SK-N-SH (cell line): ENCODE measurements around the gene CTTN. TPM values are rescaled to one million over a fixed set of nuclear protein-coding genes. Genes with fewer than 3 reads are reported as not detected.

Experiments used
- CTCF ChIA-PET: fragments of 300-600, 350-600 bp; formaldehyde crosslinking; extraction: SDS; loops from one replicate; lab custom pipeline; 2021; lab: Yijun Ruan, JAX
- POLR2A ChIA-PET: fragments of 350-600 bp; sonication (Branson Sonifier 250); formaldehyde crosslinking; extraction: SDS; loops from one replicate; lab custom pipeline; 2020; ENCODE audit warnings: antibody characterized with exemption, inconsistent platforms; lab: Yijun Ruan, JAX
- DNase-seq: peaks from one replicate; pipeline ENCODE4 v3.0.0; 2012
- H2AFZ ChIP-seq: fragments of 200-600 bp; sonication (generic); 2 replicates; pipeline ENCODE4 v1.8.1; 2016; ENCODE audit warnings: antibody characterized with exemption, mild to moderate bottlenecking, low read depth
- H3F3A ChIP-seq: fragments of 200-600 bp; sonication (generic); replicated peaks from 2 replicates; pipeline ENCODE3; 2016; ENCODE audit warnings: antibody characterized with exemption, mild to moderate bottlenecking; ENCODE audit not compliant: insufficient read depth
- H3K27ac ChIP-seq, 2 experiments: fragments of 200-500 bp in 1 of 2; fragments of 200-600 bp in 1 of 2; sonication (Bioruptor generic) in 1 of 2; sonication (generic), shearing (Covaris generic) in 1 of 2; 2 replicates each; pipeline versions ENCODE4 v1.5.1 to v1.6.1; 2014 to 2016; ENCODE audit warnings: low read depth in 2 of 2, inconsistent platforms in 1 of 2, low read length in 1 of 2, mild to moderate bottlenecking in 1 of 2, mixed read lengths in 1 of 2
- H3K27me3 ChIP-seq: fragments of 200-600 bp; sonication (generic), shearing (Covaris generic); 2 replicates; pipeline ENCODE4 v1.6.1; 2016; ENCODE audit warnings: mixed run types; ENCODE audit not compliant: insufficient read depth
- H3K36me3 ChIP-seq, 2 experiments: fragments of 200-500 bp in 1 of 2; fragments of 200-600 bp in 1 of 2; sonication (Bioruptor generic) in 1 of 2; sonication (generic) in 1 of 2; replicated peaks in 1 of 2; 2 replicates each; pipeline versions ENCODE3 to v1.5.1; 2014 to 2016; ENCODE audit warnings: low read length in 1 of 2, mild to moderate bottlenecking in 1 of 2; ENCODE audit not compliant: insufficient read depth in 2 of 2, control insufficient read depth in 1 of 2
- H3K4me1 ChIP-seq, 2 experiments: fragments of 200-500 bp in 1 of 2; fragments of 200-600 bp in 1 of 2; sonication (Bioruptor generic) in 1 of 2; sonication (generic), shearing (Covaris generic) in 1 of 2; 2 replicates each; pipeline versions ENCODE4 v1.5.1 to v1.6.1; 2014 to 2016; ENCODE audit warnings: low read depth in 1 of 2, low read length in 1 of 2, mixed run types in 1 of 2; ENCODE audit not compliant: insufficient read depth in 2 of 2, control insufficient read depth in 1 of 2
- H3K4me2 ChIP-seq: fragments of 200-600 bp; sonication (generic), shearing (Covaris generic); 2 replicates; pipeline ENCODE4 v1.6.1; 2017; ENCODE audit warnings: mixed run types
- H3K4me3 ChIP-seq, 2 experiments: fragments of 200-500 bp in 1 of 2; fragments of 200-600 bp in 1 of 2; sonication (Bioruptor generic) in 1 of 2; sonication (generic), shearing (Covaris generic) in 1 of 2; 2 replicates each; pipeline versions ENCODE4 v1.5.1 to v1.8.1; 2014 to 2016; ENCODE audit warnings: low read depth in 2 of 2, inconsistent platforms in 1 of 2, low read length in 1 of 2, mild to moderate bottlenecking in 1 of 2, mixed read lengths in 1 of 2, moderate library complexity in 1 of 2
- H3K79me2 ChIP-seq: fragments of 200-600 bp; sonication (generic); 2 replicates; pipeline ENCODE4 v1.8.1; 2017; ENCODE audit warnings: mild to moderate bottlenecking; ENCODE audit not compliant: insufficient read depth
- H3K9ac ChIP-seq: fragments of 200-600 bp; sonication (generic); 2 replicates; pipeline ENCODE4 v1.6.1; 2017; ENCODE audit warnings: mixed run types
- H3K9me2 ChIP-seq: fragments of 200-600 bp; sonication (generic); 2 replicates; pipeline ENCODE4 v1.6.1; 2017; ENCODE audit warnings: mixed run types
- H3K9me3 ChIP-seq: fragments of 200-600 bp; sonication (generic); 2 replicates; pipeline ENCODE4 v1.6.1; 2017; ENCODE audit warnings: mixed run types, mild to moderate bottlenecking, moderate library complexity
- H4K20me1 ChIP-seq: fragments of 200-600 bp; sonication (generic); 2 replicates; pipeline ENCODE4 v1.6.1; 2017; ENCODE audit warnings: mild to moderate bottlenecking, mixed run types; ENCODE audit not compliant: insufficient read depth
- CHD2 ChIP-seq: fragments of 150-350 bp; IDR thresholded peaks from 2 replicates; pipeline ENCODE4 v1.6.1; 2018; ENCODE audit warnings: low read length; ENCODE audit not compliant: partially characterized antibody
- CTCF ChIP-seq: fragments of 200-600 bp; sonication (generic); IDR thresholded peaks from 2 replicates; pipeline ENCODE4 v1.6.1; 2017; ENCODE audit warnings: antibody characterized with exemption, mild to moderate bottlenecking, moderate library complexity
- ELF1 ChIP-seq: IDR thresholded peaks from 2 replicates; pipeline ENCODE4 v1.4.0; 2012
- FOSL2 ChIP-seq: IDR thresholded peaks from 2 replicates; pipeline ENCODE4 v1.4.0; 2012; ENCODE audit warnings: low read depth, mild to moderate bottlenecking, moderate library complexity, borderline replicate concordance
- FOXJ3 ChIP-seq: sonication (generic); formaldehyde crosslinking; IDR thresholded peaks from 2 replicates; pipeline ENCODE4 v1.5.1; 2020; ENCODE audit warnings: mild to moderate bottlenecking, missing genetic modification reagents
- FOXM1 ChIP-seq: IDR thresholded peaks from 2 replicates; pipeline ENCODE4 v1.4.0; 2012; ENCODE audit warnings: low read depth, mild to moderate bottlenecking
- JUND ChIP-seq: IDR thresholded peaks from 2 replicates; pipeline ENCODE4 v1.4.0; 2012
- PBX3 ChIP-seq: IDR thresholded peaks from 2 replicates; pipeline ENCODE4; 2012
- USF1 ChIP-seq: IDR thresholded peaks from 2 replicates; pipeline ENCODE4 v1.4.0; 2012; ENCODE audit warnings: low read depth, borderline replicate concordance
- WGBS: methylation state at CpG from one replicate; pipeline ENCODE4 v1.1.6; 2017; ENCODE audit warnings: low lambda C conversion rate; 5-methylcytosine and 5-hydroxymethylcytosine counted together
- polyA plus RNA-seq, 3 experiments: library from polyadenylated mRNA; depleted of rRNA; stranded (reverse); fragments of >200 nt; gene quantifications; 2 replicates each; pipeline ENCODE4 v1.2.3, GENCODE V29; 2012

The CTTN gene
- polyA plus RNA-seq, 1 of the 3 experiments (the other 2 are of a cell fraction): 243 TPM

- H4K20me1 ChIP-seq: no peaks in the 10 kb centered on the region
- H2AFZ ChIP-seq: no peak overlapping the region
- no peaks in the 10 kb centered on the region for H3K36me3 ChIP-seq
- no peak overlapping the region for H3K4me2 ChIP-seq
- H3K9me2 ChIP-seq: no peaks in the 10 kb centered on the region
- no peaks in the 10 kb centered on the region for H3K79me2 ChIP-seq
- no peaks in the 10 kb centered on the region for H3K9me3 ChIP-seq
- TF ChIP-seq JUND (no peak), PBX3 (no peak), FOSL2 (no peak), CTCF (no peak), USF1 (no peak), FOXJ3 (CRISPR knock-in tag) (no peak)
- no peaks in the 10 kb centered on the region for H3K27me3 ChIP-seq
- WGBS: 40% methylated on average over 7 of the region's 12 CpGs
- ChIA-PET POLR2A (no interaction called here), CTCF (interaction anchor here (1.2 kb wide), 1 partner anchor 293 kb away, joined by 3 read pairs; no protein-coding TSS in a partner anchor)
- H3K4me3 ChIP-seq: no peak overlapping the region
- no peak for DNase-seq
- no peak overlapping the region for H3K27ac ChIP-seq
- H3K9ac ChIP-seq: no peak overlapping the region
- no peaks in the 10 kb centered on the region; a peak in 1 of 4 replicates for H3K4me1 ChIP-seq
- no peaks in the 10 kb centered on the region for H3F3A ChIP-seq
Observed at GRCh38 chr11:70462818-70463477, 64.6 kb downstream of the CTTN start.

- H3K9ac ChIP-seq: no peak overlapping the region
- no peaks in the 10 kb centered on the region for H3K36me3 ChIP-seq
- ChIA-PET CTCF (interaction anchor here (1.2 to 1.4 kb wide), 2 partner anchors 292 to 623 kb away, joined by 3 to 4 read pairs; no protein-coding TSS in a partner anchor), POLR2A (no interaction called here)
- 80% methylated on average over 21 of the region's 61 CpGs for WGBS
- H3K9me2 ChIP-seq: no peaks in the 10 kb centered on the region
- H2AFZ ChIP-seq: no peak overlapping the region
- H3K27ac ChIP-seq: no peak overlapping the region
- DNase-seq: no peak
- no peaks in the 10 kb centered on the region for H3K79me2 ChIP-seq
- H3F3A ChIP-seq: no peaks in the 10 kb centered on the region
- no peaks in the 10 kb centered on the region for H4K20me1 ChIP-seq
- H3K27me3 ChIP-seq: no peaks in the 10 kb centered on the region
- no peak overlapping the region for H3K4me3 ChIP-seq
- H3K9me3 ChIP-seq: no peaks in the 10 kb centered on the region
- H3K4me1 ChIP-seq: no peaks in the 10 kb centered on the region; a peak in 1 of 4 replicates
- TF ChIP-seq ELF1 (no peak), FOSL2 (no peak), FOXM1 (no peak), CHD2 (no peak)
- no peak overlapping the region for H3K4me2 ChIP-seq
Observed at GRCh38 chr11:70463478-70464255, 65.3 kb downstream of the CTTN start.
